Right lobe of liver (tissue), 4 donors: ENCODE results near the gene MALAT1.

Experiments
- CTCF ChIP-seq, 4 donors: fragments of 200-600 bp in 3 of 4; fragments of 450-650 bp in 1 of 4; IDR thresholded peaks; one replicate each; pipeline versions ENCODE4 v1.5.1 to v1.8.0; 2016 to 2022; ENCODE audit warnings: antibody characterized with exemption in 4 of 4, mild to moderate bottlenecking in 2 of 4
- POLR2A ChIP-seq: fragments of 450-650 bp; IDR thresholded peaks from one replicate; pipeline ENCODE4 v1.6.1; 2017; ENCODE audit warnings: antibody characterized with exemption, mild to moderate bottlenecking
- donor health status: DM: no; HTN: no; CAD: no.
- donor health status: DM: no; HTN: no; CAD: no.
- donor health status: DM: no; HTN: yes; CAD: no.

- TF ChIP-seq CTCF (IDR thresholded peaks at IDR 0.05) (no peak), POLR2A (no peak)
These were observed 16.5 kb upstream of the MALAT1 start for GRCh38 chr11:65482306-65482850.
